GM23338 (cell line): ENCODE results near the gene IL4I1. TPM values are rescaled to one million over a fixed set of nuclear protein-coding genes. Genes with fewer than 3 reads are reported as not detected.

Experiments used
- CREB1 ChIP-seq: fragments of 250-450 bp; sonication (Bioruptor Pico); IDR thresholded peaks from 2 replicates; pipeline ENCODE4 v1.5.0; 2020; ENCODE audit warnings: low read depth, mild to moderate bottlenecking, moderate library complexity
- POLR2AphosphoS5 ChIP-seq: IDR thresholded peaks from 2 replicates; pipeline ENCODE4 v1.6.1; 2016; ENCODE audit warnings: antibody characterized with exemption, low read depth
- microRNA-seq: library from miRNA; unstranded; fragments of <30 nt; microRNA quantifications from one replicate; pipeline ENCODE4, GENCODE V29; 2017
- polyA plus RNA-seq: library from polyadenylated mRNA; unstranded; fragments of >200 nt; fragmentation: Nextera tagmentation; extraction: Ambion mirVana; gene quantifications from 2 replicates; pipeline ENCODE4 v1.2.1, GENCODE V29; 2016
- small RNA-seq: library from RNA; depleted of rRNA; stranded (forward); fragments of <200 nt; gene quantifications from one replicate; pipeline ENCODE3, GENCODE V24; 2014; ENCODE audit warnings: low replicate concordance
- total RNA-seq: library from RNA; depleted of rRNA; stranded (reverse); fragments of >200 nt; shearing (Covaris generic); gene quantifications from 2 replicates; pipeline ENCODE4 v1.2.3, GENCODE V29; 2014; rRNA removed

IL4I1 gene
- total and polyA plus RNA-seq, 2 experiments from 2014 or later: 0.60 to 0.69 TPM

DNA sequence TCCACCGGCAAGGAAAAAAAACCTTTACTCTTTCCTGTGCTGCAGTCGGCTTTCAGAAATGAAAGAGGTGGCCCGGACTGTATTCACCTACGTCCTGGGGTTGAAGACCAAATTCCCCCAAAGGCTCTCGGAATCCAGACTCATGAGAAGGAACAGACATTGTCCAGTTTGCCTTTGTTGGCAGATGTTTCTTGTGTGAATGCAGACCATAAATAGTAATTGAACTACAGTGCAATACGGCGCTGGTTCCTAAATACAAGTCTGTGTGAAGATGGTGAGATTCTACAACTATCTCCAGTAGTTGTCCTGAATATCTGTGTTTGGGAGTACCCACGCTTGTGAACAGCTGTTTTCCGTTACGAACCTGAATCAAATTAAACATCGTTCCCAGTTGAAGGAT lies 57.0 kb downstream of the IL4I1 start (continued):
- TF ChIP-seq CREB1 (no peak), POLR2AphosphoS5 (no peak)

Small RNA genes within 50 kb of the gene (microRNA-seq; reads per million reads assigned to microRNA genes)
- gene MIR4749: 1.8 reads per million
- gene MIR4750: 1.8 reads per million

Small RNA genes within 50 kb of the gene (small RNA-seq; reads per million reads assigned to genes)
- gene MIR4749: not detected

Other genes with a start within 250 kb of the IL4I1 start
- gene IRF3, start 231.0 kb downstream of the IL4I1 start, total RNA-seq: 89.3 and 164 TPM in 2 replicates
- 57.4 and 72.4 TPM in 2 replicates for gene IRF3, start 231.0 kb downstream of the IL4I1 start, polyA plus RNA-seq
- gene BCL2L12, start 231.0 kb downstream of the IL4I1 start, total RNA-seq: 30.6 and 61.3 TPM in 2 replicates
- gene BCL2L12, start 231.0 kb downstream of the IL4I1 start, polyA plus RNA-seq: 102 and 114 TPM in 2 replicates
- 700 and 762 TPM in 2 replicates for gene PRMT1, start 219.6 kb downstream of the IL4I1 start, total RNA-seq
- 587 and 590 TPM in 2 replicates for gene PRMT1, start 219.6 kb downstream of the IL4I1 start, polyA plus RNA-seq
- 3.1 and 5.7 TPM in 2 replicates for gene ADM5, start 207.3 kb downstream of the IL4I1 start, total RNA-seq
- gene ADM5, start 207.3 kb downstream of the IL4I1 start, polyA plus RNA-seq: 2.6 and 2.8 TPM in 2 replicates
- gene CPT1C, start 205.8 kb downstream of the IL4I1 start, total RNA-seq: 46.8 and 63.4 TPM in 2 replicates
- gene CPT1C, start 205.8 kb downstream of the IL4I1 start, polyA plus RNA-seq: 77.3 and 79.3 TPM in 2 replicates
- not detected in 2 replicates for gene TSKS, start 133.6 kb downstream of the IL4I1 start, total RNA-seq
- gene TSKS, start 133.6 kb downstream of the IL4I1 start, polyA plus RNA-seq: 0.82 and 0.99 TPM in 2 replicates
- 110 and 129 TPM in 2 replicates for gene AP2A1, start 129.9 kb downstream of the IL4I1 start, total RNA-seq
- 34.1 and 37.2 TPM in 2 replicates for gene AP2A1, start 129.9 kb downstream of the IL4I1 start, polyA plus RNA-seq
- gene FUZ, start 83.6 kb downstream of the IL4I1 start, total RNA-seq: 25.7 and 34.8 TPM in 2 replicates
- gene FUZ, start 83.6 kb downstream of the IL4I1 start, polyA plus RNA-seq: 24.3 TPM in 2 replicates
- gene MED25, start 78.6 kb downstream of the IL4I1 start, total RNA-seq: 47.1 and 58.6 TPM in 2 replicates
- gene MED25, start 78.6 kb downstream of the IL4I1 start, polyA plus RNA-seq: 45.6 and 46.4 TPM in 2 replicates
- gene PTOV1, start 45.7 kb downstream of the IL4I1 start, total RNA-seq: 194 and 209 TPM in 2 replicates
- gene PTOV1, start 45.7 kb downstream of the IL4I1 start, polyA plus RNA-seq: 188 and 225 TPM in 2 replicates
- 81.4 and 99.6 TPM in 2 replicates for gene PNKP, start 29.3 kb downstream of the IL4I1 start, total RNA-seq
- 109 and 112 TPM in 2 replicates for gene PNKP, start 29.3 kb downstream of the IL4I1 start, polyA plus RNA-seq
- gene AKT1S1, start 19.5 kb downstream of the IL4I1 start, total RNA-seq: 15.7 and 21.5 TPM in 2 replicates
- 28.0 and 28.6 TPM in 2 replicates for gene AKT1S1, start 19.5 kb downstream of the IL4I1 start, polyA plus RNA-seq
- gene TBC1D17, start 19.2 kb downstream of the IL4I1 start, total RNA-seq: 12.1 and 19.3 TPM in 2 replicates
- gene TBC1D17, start 19.2 kb downstream of the IL4I1 start, polyA plus RNA-seq: 39.5 and 43.1 TPM in 2 replicates
- gene ATF5, start 32.3 kb upstream of the IL4I1 start, total RNA-seq: 7.4 and 8.2 TPM in 2 replicates
- 9.6 and 10.3 TPM in 2 replicates for gene ATF5, start 32.3 kb upstream of the IL4I1 start, polyA plus RNA-seq
- 87.7 and 99.4 TPM in 2 replicates for gene NUP62, start 32.6 kb upstream of the IL4I1 start, total RNA-seq
- 54.0 and 55.5 TPM in 2 replicates for gene NUP62, start 32.6 kb upstream of the IL4I1 start, polyA plus RNA-seq
- not detected in 2 replicates for gene SIGLEC11, start 64.3 kb upstream of the IL4I1 start, total RNA-seq
- gene SIGLEC11, start 64.3 kb upstream of the IL4I1 start, polyA plus RNA-seq: not detected in 2 replicates
- gene VRK3, start 128.5 kb upstream of the IL4I1 start, total RNA-seq: 20.4 and 29.1 TPM in 2 replicates
- gene VRK3, start 128.5 kb upstream of the IL4I1 start, polyA plus RNA-seq: 17.4 and 19.2 TPM in 2 replicates
- 17.4 and 18.9 TPM in 2 replicates for gene ZNF473, start 129.1 kb upstream of the IL4I1 start, total RNA-seq
- gene ZNF473, start 129.1 kb upstream of the IL4I1 start, polyA plus RNA-seq: 1.5 and 3.3 TPM in 2 replicates